DOHH2 (cell line): ENCODE results near the gene SIX3.

Experiments used
- H3F3A ChIP-seq: fragments of 200-600 bp; sonication (generic), shearing (Covaris generic); 2 replicates; pipeline ENCODE4 v1.6.0; 2016; ENCODE audit warnings: antibody characterized with exemption, mild to moderate bottlenecking; ENCODE audit not compliant: control insufficient read depth, insufficient read depth
- H3K27ac ChIP-seq: fragments of 200-600 bp; sonication (generic); 2 replicates; pipeline ENCODE4 v1.5.1; 2014; ENCODE audit warnings: low read depth, mild to moderate bottlenecking, low read length, moderate library complexity
- H3K27me3 ChIP-seq: fragments of 200-600 bp; sonication (generic); 2 replicates; pipeline ENCODE4 v1.6.1; 2014; ENCODE audit warnings: mild to moderate bottlenecking, low read length, mixed read lengths; ENCODE audit not compliant: control insufficient read depth
- H3K36me3 ChIP-seq: fragments of 200-600 bp; sonication (generic); 2 replicates; pipeline ENCODE4 v1.6.1; 2014; ENCODE audit warnings: mild to moderate bottlenecking, low read length, moderate library complexity, mixed read lengths; ENCODE audit not compliant: control insufficient read depth
- H3K4me1 ChIP-seq: fragments of 200-600 bp; sonication (generic); 2 replicates; pipeline ENCODE4 v1.6.1; 2014; ENCODE audit warnings: mild to moderate bottlenecking, low read length, mixed read lengths; ENCODE audit not compliant: control insufficient read depth
- H3K4me2 ChIP-seq: fragments of 200-600 bp; sonication (generic); 2 replicates; pipeline ENCODE4 v1.6.0; 2014; ENCODE audit warnings: mild to moderate bottlenecking, low read length, moderate library complexity
- H3K4me3 ChIP-seq: fragments of 200-600 bp; sonication (generic); 2 replicates; pipeline ENCODE4 v1.5.1; 2014; ENCODE audit warnings: mild to moderate bottlenecking, low read length, mixed read lengths
- H3K79me2 ChIP-seq: fragments of 200-600 bp; sonication (generic); 2 replicates; pipeline ENCODE4 v1.6.1; 2014; ENCODE audit warnings: mild to moderate bottlenecking, low read length, mixed read lengths; ENCODE audit not compliant: control insufficient read depth
- H3K9me2 ChIP-seq: fragments of 200-600 bp; sonication (generic); replicated peaks from 2 replicates; pipeline ENCODE4 v1.6.1; 2014; ENCODE audit warnings: mild to moderate bottlenecking, low read length, mixed read lengths; ENCODE audit not compliant: control insufficient read depth
- H3K9me3 ChIP-seq: fragments of 200-600 bp; sonication (generic); 2 replicates; pipeline ENCODE4 v1.6.1; 2014; ENCODE audit warnings: antibody characterized with exemption, low read length, mixed read lengths; ENCODE audit not compliant: control insufficient read depth, insufficient read depth
- H4K20me1 ChIP-seq: fragments of 200-600 bp; sonication (generic); 2 replicates; pipeline ENCODE4 v1.6.0; 2014; ENCODE audit warnings: low read depth, mild to moderate bottlenecking, antibody characterized with exemption, low read length, moderate library complexity; ENCODE audit not compliant: control insufficient read depth, insufficient read depth
- EZH2phosphoT487 ChIP-seq: fragments of 200-600 bp; sonication (generic); IDR thresholded peaks from 2 replicates; pipeline ENCODE4 v1.6.1; 2017; ENCODE audit warnings: borderline replicate concordance, mild to moderate bottlenecking, antibody characterized with exemption, low read length, moderate library complexity, mixed read lengths
- TF ChIP-seq, protein P1 (sequence below): fragments of 200-600 bp; sonication (generic); IDR thresholded peaks from one replicate; pipeline ENCODE4 v1.5.1; 2014; ENCODE audit warnings: antibody characterized with exemption, mild to moderate bottlenecking, low read depth, low read length; ENCODE audit not compliant: poor library complexity, severe bottlenecking

Gene SIX3

DNA sequence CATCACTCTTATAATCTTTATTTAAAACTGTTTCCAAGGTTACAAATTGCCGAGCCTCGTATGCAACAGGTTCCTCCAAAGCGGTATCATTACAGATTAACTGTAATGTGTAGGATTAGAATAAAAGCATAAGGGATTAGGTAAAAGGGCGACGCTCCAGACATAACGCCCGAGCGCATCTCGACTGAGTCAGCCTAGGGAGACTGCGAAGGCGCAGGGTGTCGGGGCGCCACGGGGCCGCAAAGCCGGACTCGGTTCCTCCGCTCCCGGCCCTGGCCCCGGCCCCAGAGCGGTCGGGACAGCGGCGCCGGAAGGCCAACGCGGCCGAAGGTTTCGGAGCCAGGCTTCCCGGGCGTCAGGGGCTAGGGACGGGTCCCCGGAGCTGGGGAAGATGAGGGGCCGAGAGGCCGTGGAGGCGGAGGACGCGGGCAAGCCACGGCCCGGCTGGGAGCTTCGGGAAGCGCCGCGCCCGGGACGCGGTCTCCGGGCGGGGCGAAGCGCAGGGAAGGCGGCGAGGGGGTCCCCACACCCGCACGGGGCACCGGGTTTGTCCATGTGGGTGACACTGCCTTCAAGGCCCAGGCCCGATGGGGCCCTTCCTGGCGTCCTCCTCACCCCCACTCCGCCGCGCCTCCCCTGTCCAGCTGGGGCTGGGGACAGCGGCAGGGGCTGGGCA lies 12.9 kb upstream of the SIX3 start:
- H3K27ac ChIP-seq, result no peak overlapping the region
- H4K20me1 ChIP-seq, result no peaks in the 10 kb centered on the region
- H3K9me3 ChIP-seq, result no peaks in the 10 kb centered on the region
- no peaks in the 10 kb centered on the region for H3K79me2 ChIP-seq
- no peak overlapping the region for H3K4me2 ChIP-seq
- H3K9me2 ChIP-seq, result no peaks in the 10 kb centered on the region
- H3K4me1 ChIP-seq, result no peaks in the 10 kb centered on the region
- peaks cover 24% of the 10 kb centered on the region for H3K27me3 ChIP-seq
- H3F3A ChIP-seq, result no peaks in the 10 kb centered on the region
- no peak overlapping the region for H3K4me3 ChIP-seq
- TF ChIP-seq EZH2phosphoT487, result no peak
- TF ChIP-seq, protein P1, sequence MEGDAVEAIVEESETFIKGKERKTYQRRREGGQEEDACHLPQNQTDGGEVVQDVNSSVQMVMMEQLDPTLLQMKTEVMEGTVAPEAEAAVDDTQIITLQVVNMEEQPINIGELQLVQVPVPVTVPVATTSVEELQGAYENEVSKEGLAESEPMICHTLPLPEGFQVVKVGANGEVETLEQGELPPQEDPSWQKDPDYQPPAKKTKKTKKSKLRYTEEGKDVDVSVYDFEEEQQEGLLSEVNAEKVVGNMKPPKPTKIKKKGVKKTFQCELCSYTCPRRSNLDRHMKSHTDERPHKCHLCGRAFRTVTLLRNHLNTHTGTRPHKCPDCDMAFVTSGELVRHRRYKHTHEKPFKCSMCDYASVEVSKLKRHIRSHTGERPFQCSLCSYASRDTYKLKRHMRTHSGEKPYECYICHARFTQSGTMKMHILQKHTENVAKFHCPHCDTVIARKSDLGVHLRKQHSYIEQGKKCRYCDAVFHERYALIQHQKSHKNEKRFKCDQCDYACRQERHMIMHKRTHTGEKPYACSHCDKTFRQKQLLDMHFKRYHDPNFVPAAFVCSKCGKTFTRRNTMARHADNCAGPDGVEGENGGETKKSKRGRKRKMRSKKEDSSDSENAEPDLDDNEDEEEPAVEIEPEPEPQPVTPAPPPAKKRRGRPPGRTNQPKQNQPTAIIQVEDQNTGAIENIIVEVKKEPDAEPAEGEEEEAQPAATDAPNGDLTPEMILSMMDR, result no peak
- no peaks in the 10 kb centered on the region for H3K36me3 ChIP-seq

DNA sequence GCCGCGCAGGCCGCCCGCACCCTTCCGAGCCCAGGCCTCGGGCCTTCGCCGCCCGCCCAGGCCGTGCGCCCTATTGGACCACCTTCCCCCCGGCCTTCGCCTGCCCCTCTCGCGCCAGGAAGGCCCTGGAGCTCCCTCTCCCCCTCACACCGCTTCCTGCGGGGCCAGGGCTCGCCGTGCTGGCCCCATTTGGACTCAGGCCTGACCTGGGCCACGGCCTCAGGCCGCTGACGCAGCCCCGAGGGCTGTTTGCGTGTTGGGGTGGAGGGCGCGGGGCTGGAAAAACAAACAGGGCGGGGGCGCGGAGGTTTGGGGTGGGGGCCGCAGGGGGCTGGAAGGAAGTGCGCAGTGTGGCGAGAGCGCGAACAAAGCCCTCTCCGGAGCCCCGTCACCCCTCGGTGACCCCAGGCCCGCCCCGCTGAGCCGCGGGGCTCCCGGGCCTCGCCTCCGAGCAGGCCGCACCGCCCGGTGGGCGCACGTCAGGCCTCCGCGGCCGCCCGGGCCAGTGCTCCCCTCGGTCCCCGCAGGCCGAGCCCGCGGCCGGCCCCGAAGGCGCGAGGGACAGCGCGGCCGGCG lies 12.3 kb upstream of the SIX3 start:
- H3K27me3 ChIP-seq, result peaks cover 24% of the 10 kb centered on the region
- H4K20me1 ChIP-seq, result no peaks in the 10 kb centered on the region
- H3K9me3 ChIP-seq, result no peaks in the 10 kb centered on the region
- no peaks in the 10 kb centered on the region for H3F3A ChIP-seq
- no peaks in the 10 kb centered on the region for H3K9me2 ChIP-seq
- no peaks in the 10 kb centered on the region for H3K79me2 ChIP-seq
- no peak overlapping the region for H3K4me2 ChIP-seq
- H3K36me3 ChIP-seq, result no peaks in the 10 kb centered on the region
- H3K27ac ChIP-seq, result no peak overlapping the region
- H3K4me3 ChIP-seq, result no peak overlapping the region
- no peaks in the 10 kb centered on the region for H3K4me1 ChIP-seq
- no peak for TF ChIP-seq EZH2phosphoT487

DNA sequence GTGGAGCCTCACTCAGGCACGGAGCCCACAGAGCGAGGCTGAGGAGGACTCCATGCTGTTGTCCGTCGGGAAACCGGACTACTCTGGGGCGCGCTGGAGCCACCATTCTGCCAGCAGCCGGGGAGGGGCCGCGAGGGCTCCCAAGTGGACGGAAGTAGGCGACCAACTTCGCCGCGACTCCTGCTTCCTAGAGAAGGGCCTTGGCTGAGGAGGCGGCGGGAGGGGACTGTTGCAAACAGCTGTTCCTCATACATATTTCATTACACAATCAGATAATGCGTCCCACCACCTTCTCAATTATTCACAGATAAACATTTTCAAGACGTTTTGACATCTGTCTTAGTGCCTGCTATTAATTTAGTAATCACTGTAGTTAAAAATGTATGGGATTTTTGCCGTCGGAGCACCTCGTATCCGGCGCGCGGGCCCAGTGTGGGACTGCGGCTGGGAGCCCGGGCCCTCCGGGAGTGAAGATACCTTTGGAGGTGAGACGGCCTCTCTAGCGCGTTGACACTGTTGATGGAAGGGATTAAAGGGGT lies 11.7 kb upstream of the SIX3 start:
- Histone ChIP-seq H3K27me3 (peaks cover 21% of the 10 kb centered on the region), H3K4me3 (no peak overlapping the region), H3K27ac (no peak overlapping the region), H3F3A (no peaks in the 10 kb centered on the region), H4K20me1 (no peaks in the 10 kb centered on the region), H3K4me2 (no peak overlapping the region), H3K79me2 (no peaks in the 10 kb centered on the region), H3K9me2 (no peaks in the 10 kb centered on the region), H3K36me3 (no peaks in the 10 kb centered on the region), H3K9me3 (no peaks in the 10 kb centered on the region), H3K4me1 (no peaks in the 10 kb centered on the region)
- TF ChIP-seq, protein P1, result no peak
- TF ChIP-seq EZH2phosphoT487, result no peak
